HepG2 (cell line): ENCODE measurements around the gene TNFAIP1. TPM values are rescaled to one million over a fixed set of nuclear protein-coding genes. Genes with fewer than 3 reads are reported as not detected.

ENCODE experiments used
- ATAC-seq: fragments of 200-7000 bp; cut with Tn5 transposase; 3 replicates; pipeline ENCODE4 v1.9.1; 2020; ENCODE audit warnings: mild to moderate bottlenecking, moderate library complexity
- BruUV-seq: library from RNA; stranded (reverse); fragments of 400-500 nt; replicated peaks from 2 replicates; lab custom pipeline; 2021; lab: Mats Ljungman, UMichigan
- CTCF ChIA-PET: fragments of 300-600 bp; formaldehyde crosslinking; extraction: SDS; loops from one replicate; lab custom pipeline; 2021; ENCODE audit warnings: low total read pairs, inconsistent platforms, low intra/inter-chr PET ratio; lab: Yijun Ruan, JAX
- POLR2A ChIA-PET: fragments of 350-600 bp; sonication (Branson Sonifier 250); formaldehyde crosslinking; loops from one replicate; lab custom pipeline; 2020; ENCODE audit warnings: antibody characterized with exemption, inconsistent platforms; lab: Yijun Ruan, JAX
- DNase-seq: peaks from one replicate; pipeline ENCODE4 v3.0.0-alpha.2; 2015; ENCODE audit warnings: low spot score
- FAIRE-seq: peaks from 3 replicates; lab custom pipeline; 2011; peaks lifted over from hg19 to GRCh38; lab: Jason Lieb, UNC
- H2AFZ ChIP-seq: one replicate; pipeline ENCODE4 v1.6.1; 2011; ENCODE audit warnings: low read length, inconsistent platforms
- H3K27ac ChIP-seq: fragments of 300-600 bp; 3 replicates; pipeline ENCODE4 v1.8.0; 2011; ENCODE audit warnings: mixed run types, mild to moderate bottlenecking, mixed read lengths, low read length, inconsistent platforms; ENCODE audit not compliant: insufficient read depth; ENCODE audit errors: extremely low read length
- H3K27me3 ChIP-seq, 2 experiments: fragments of 200-600 bp in 1 of 2; 2 replicates in 1 of 2; 3 replicates in 1 of 2; pipeline versions ENCODE4 v1.6.0 to v1.8.0; 2011; ENCODE audit warnings: low read length in 2 of 2, mild to moderate bottlenecking in 2 of 2, moderate library complexity in 2 of 2, inconsistent platforms in 1 of 2; ENCODE audit not compliant: insufficient read depth in 2 of 2, control insufficient read depth in 1 of 2
- H3K36me3 ChIP-seq, 2 experiments: fragments of 200-600 bp in 1 of 2; replicated peaks in 1 of 2; 2 replicates in 1 of 2; 3 replicates in 1 of 2; pipeline versions ENCODE4 v1.5.1 to v1.8.0; 2011; ENCODE audit warnings: low read length in 2 of 2, inconsistent platforms in 1 of 2; ENCODE audit not compliant: insufficient read depth in 2 of 2, control insufficient read depth in 1 of 2
- H3K4me1 ChIP-seq: 2 replicates; pipeline ENCODE4 v1.5.1; 2012; ENCODE audit warnings: low read length, inconsistent platforms; ENCODE audit not compliant: insufficient read depth
- H3K4me2 ChIP-seq: 2 replicates; pipeline ENCODE4 v1.6.0; 2011; ENCODE audit warnings: low read depth, low read length, inconsistent platforms
- H3K4me3 ChIP-seq, 3 experiments: fragments of 200-600 bp in 1 of 3; sonication (generic), shearing (Covaris generic) in 1 of 3; replicated peaks in 1 of 3; 2 replicates each; pipeline ENCODE4 v1.5.1; 2011 to 2016; ENCODE audit warnings: low read length in 3 of 3, inconsistent platforms in 2 of 3, low read depth in 2 of 3, mild to moderate bottlenecking in 2 of 3, control low read depth in 1 of 3, mixed read lengths in 1 of 3; ENCODE audit not compliant: insufficient read depth in 1 of 3
- H3K79me2 ChIP-seq: one replicate; pipeline ENCODE4 v1.6.1; 2011; ENCODE audit warnings: low read length, inconsistent platforms; ENCODE audit not compliant: insufficient read depth
- H3K9ac ChIP-seq: 2 replicates; pipeline ENCODE4 v1.6.0; 2011; ENCODE audit warnings: mild to moderate bottlenecking, low read depth, low read length, inconsistent platforms; ENCODE audit not compliant: insufficient read depth
- H3K9me3 ChIP-seq: 2 replicates; pipeline ENCODE4 v1.5.1; 2012; ENCODE audit warnings: mild to moderate bottlenecking, low read length
- H4K20me1 ChIP-seq: 2 replicates; pipeline ENCODE4 v1.6.0; 2011; ENCODE audit warnings: inconsistent platforms, mild to moderate bottlenecking, low read length, moderate library complexity; ENCODE audit not compliant: insufficient read depth
- ATF6 ChIP-seq: sonication (generic); formaldehyde crosslinking; conservative IDR thresholded peaks from 2 replicates; pipeline ENCODE4 v1.4.0; 2020; ENCODE audit warnings: missing genetic modification reagents
- POLR2A ChIP-seq, 2 experiments: IDR thresholded peaks; 2 replicates each; pipeline ENCODE4 v1.6.1; 2011; ENCODE audit warnings: low read depth in 2 of 2, low read length in 2 of 2, mild to moderate bottlenecking in 1 of 2, moderate library complexity in 1 of 2; ENCODE audit not compliant: insufficient read depth in 1 of 2
- POLR2AphosphoS5 ChIP-seq: IDR thresholded peaks from 2 replicates; pipeline ENCODE4 v1.6.1; 2012; ENCODE audit warnings: low read depth, low read length
- ZNF407 ChIP-seq: sonication (generic); formaldehyde crosslinking; IDR thresholded peaks from one replicate; pipeline ENCODE4 v1.5.1; 2020; ENCODE audit warnings: mild to moderate bottlenecking, missing genetic modification reagents; ENCODE audit errors: not compliant biosample characterization
- WGBS: methylation state at CpG from one replicate; pipeline ENCODE4 v1.1.6; 2017; ENCODE audit warnings: low lambda C conversion rate; 5-methylcytosine and 5-hydroxymethylcytosine counted together
- in situ Hi-C: cut with HindIII; loops from 2 replicates; pipeline ENCODE4 v1.10.0; 2017; ENCODE audit warnings: low pct_unique_long_range_greater_than_20kb; ENCODE audit not compliant: extremely low pct_ligation_motif_present
- intact Hi-C: fragments of 100-400 bp; cut with micrococcal nuclease; formaldehyde crosslinking; loops from one replicate; pipeline ENCODE4 v1.10.0; 2022; ENCODE audit not compliant: unreplicated experiment
- polyA plus RNA-seq, 8 experiments: library from polyadenylated mRNA; depleted of rRNA in 3 of 8; stranded (reverse) in 7 of 8; unstranded in 1 of 8; fragments of >200 nt; fragmentation: Illumina TruSeq in 4 of 8; extraction: Trizol in 4 of 8; gene quantifications; 2 replicates each; pipeline versions ENCODE4 v1.2.1 to v1.2.3, GENCODE V29; 2011 to 2016; ENCODE audit warnings: low read depth in 4 of 8, missing spikeins in 1 of 8, mixed read lengths in 1 of 8; ENCODE audit not compliant: insufficient read depth in 1 of 8
- total RNA-seq, 5 experiments: library from RNA; depleted of rRNA; stranded (reverse); fragments of >200 nt; fragmentation: Illumina TruSeq; extraction: Trizol; gene quantifications; 2 replicates each; pipeline ENCODE4 v1.2.3, GENCODE V29; 2016; ENCODE audit warnings: low read depth in 1 of 5

TNFAIP1 gene
- total and polyA plus RNA-seq, 2 of the 13 experiments (the other 11 are each of a cell fraction or from before 2014, with no cell fraction given) = 17.5 to 40.6 TPM

DNA sequence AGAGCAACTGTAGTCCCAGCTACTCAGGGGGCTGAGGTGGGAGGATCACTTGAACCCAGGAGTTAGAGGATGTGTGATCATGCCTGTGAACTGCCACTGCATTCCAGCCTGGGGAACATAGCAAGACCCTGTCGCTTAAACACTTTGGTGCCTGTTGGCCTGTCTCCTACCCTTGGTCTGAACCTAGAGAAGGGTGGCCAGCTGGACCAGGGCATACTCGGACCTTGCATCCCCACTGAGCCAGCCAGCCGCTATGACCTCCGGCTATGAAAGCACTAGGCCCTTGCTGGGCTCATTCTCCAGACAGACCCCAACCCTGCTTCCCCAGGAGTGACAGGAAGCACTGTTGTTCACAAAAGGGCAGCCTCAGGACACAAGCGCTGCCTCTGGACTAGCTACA is 4.9 kb upstream of the TNFAIP1 start:
- peaks cover 49% of the 10 kb centered on the region for H3K4me1 ChIP-seq
- FAIRE-seq (no peak), DNase-seq (no peak), ATAC-seq (no peak)
- no peak overlapping the region for H3K4me2 ChIP-seq
- no peaks in the 10 kb centered on the region for H4K20me1 ChIP-seq
- intact Hi-C loops = no loop called here
- POLR2A ChIA-PET = interaction anchor here (1.0 kb wide), 1 partner anchor 11 kb away, joined by 3 read pairs; no protein-coding TSS in a partner anchor
- no peak overlapping the region for H2AFZ ChIP-seq
- no peaks in the 10 kb centered on the region for H3K9me3 ChIP-seq
- H3K4me3 ChIP-seq = no peak overlapping the region
- H3K79me2 ChIP-seq = peaks cover 37% of the 10 kb centered on the region
- H3K27me3 ChIP-seq = no peaks in the 10 kb centered on the region; a peak in 1 of 5 replicates
- H3K36me3 ChIP-seq = peaks cover 16 to 49% of the 10 kb centered on the region in 2 experiments
- no peak overlapping the region for H3K9ac ChIP-seq
- in situ Hi-C loops = no loop called here
- CTCF ChIA-PET = no interaction called here
- TF ChIP-seq ATF6 (CRISPR knock-in tag) = no peak
- TF ChIP-seq POLR2AphosphoS5 = 0 out of 2 replicates have a peak, but pooled peaks have one; percentile 31
- TF ChIP-seq ZNF407 = no peak
- 0 out of 4 replicates have a peak, but pooled peaks of 1 of the 2 experiments have one; percentile 15 for TF ChIP-seq POLR2A (IDR thresholded peaks at IDR 0.05; ENCODE audit: insufficient read depth in 1 of 2, low read depth in 2 of 2, low read length in 2 of 2)
- BruUV-seq = no TSS peak
- H3K27ac ChIP-seq = no peak overlapping the region
- 100% methylated on average over 5 of the region's 5 CpGs for WGBS
